Large intestine (tissue), 3 donors: Measurements from ENCODE around the gene HSBP1. TPM values are rescaled to one million over a fixed set of nuclear protein-coding genes. Genes with fewer than 3 reads are reported as not detected.
A peak's percentile ranks its signal among the peaks of the same experiment; 100 is the strongest.

Experiments used
- DNase-seq, 2 donors: peaks; one replicate each; pipeline versions ENCODE4 v3.0.0 to v3.0.0-alpha.2; 2013
- H3K27ac ChIP-seq: one replicate; pipeline ENCODE4 v1.5.1; 2013; ENCODE audit warnings: low read length
- H3K27me3 ChIP-seq: 2 replicates; pipeline ENCODE4 v1.6.1; 2013; ENCODE audit warnings: low read length; ENCODE audit not compliant: control insufficient read depth, insufficient read depth
- H3K36me3 ChIP-seq: 2 replicates; pipeline ENCODE4 v1.6.1; 2013; ENCODE audit warnings: low read length; ENCODE audit not compliant: control insufficient read depth, insufficient read depth
- H3K4me1 ChIP-seq: one replicate; pipeline ENCODE4 v1.6.1; 2013; ENCODE audit warnings: low read length; ENCODE audit not compliant: control insufficient read depth, insufficient read depth
- H3K4me3 ChIP-seq: one replicate; pipeline ENCODE4 v1.5.1; 2013; ENCODE audit warnings: low read length
- H3K9me3 ChIP-seq: one replicate; pipeline ENCODE4 v1.6.1; 2013; ENCODE audit warnings: mild to moderate bottlenecking, low read depth, low read length, moderate library complexity; ENCODE audit not compliant: control insufficient read depth
- WGBS: methylation state at CpG from one replicate; pipeline ENCODE4 v1.1.5; 2013; ENCODE audit warnings: low lambda C conversion rate; ENCODE audit not compliant: insufficient coverage; 5-methylcytosine and 5-hydroxymethylcytosine counted together
- polyA plus RNA-seq: library from polyadenylated mRNA; unstranded; fragments of 120-200 nt; gene quantifications from one replicate; pipeline ENCODE4 v1.2.1, GENCODE V29; 2013

The HSBP1 gene
- polyA plus RNA-seq, 1 donor = 127 TPM

- H3K4me1 ChIP-seq = peaks cover 5% of the 10 kb centered on the region
- H3K9me3 ChIP-seq = peaks cover 5% of the 10 kb centered on the region
- no peaks in the 10 kb centered on the region for H3K36me3 ChIP-seq
- H3K27me3 ChIP-seq = no peaks in the 10 kb centered on the region
- no peak for DNase-seq
- H3K4me3 ChIP-seq = no peak overlapping the region
- WGBS = no CpG with 5 or more reads among the region's 6 CpGs
- H3K27ac ChIP-seq = no peak overlapping the region
Observed at GRCh38 chr16:83849421-83849820, 41.6 kb downstream of the HSBP1 start.

GRCh38 chr16:83850947-83851346 is 43.2 kb downstream of the HSBP1 start:
- no peak overlapping the region for H3K4me3 ChIP-seq
- peaks cover 5% of the 10 kb centered on the region for H3K9me3 ChIP-seq
- peaks cover 5% of the 10 kb centered on the region for H3K4me1 ChIP-seq
- no peaks in the 10 kb centered on the region for H3K27me3 ChIP-seq
- no peak for DNase-seq
- WGBS = 100% methylated on average over 1 of the region's 5 CpGs
- H3K27ac ChIP-seq = no peak overlapping the region
- no peaks in the 10 kb centered on the region for H3K36me3 ChIP-seq

GRCh38 chr16:83851473-83851872 is 43.7 kb downstream of the HSBP1 start:
- DNase-seq = peak; percentile 82 to 87
- no peaks in the 10 kb centered on the region for H3K36me3 ChIP-seq
- peaks cover 5% of the 10 kb centered on the region for H3K4me1 ChIP-seq
- peak overlapping the region; percentile 13 for H3K27ac ChIP-seq
- no peaks in the 10 kb centered on the region for H3K27me3 ChIP-seq
- no CpG with 5 or more reads among the region's 4 CpGs for WGBS
- peaks cover 5% of the 10 kb centered on the region for H3K9me3 ChIP-seq
- no peak overlapping the region for H3K4me3 ChIP-seq

- peaks cover 5% of the 10 kb centered on the region for H3K4me1 ChIP-seq
- DNase-seq = no peak
- WGBS = 100% methylated on average over 1 of the region's 11 CpGs
- H3K27me3 ChIP-seq = no peaks in the 10 kb centered on the region
- peaks cover 5% of the 10 kb centered on the region for H3K9me3 ChIP-seq
- no peak overlapping the region for H3K4me3 ChIP-seq
- no peaks in the 10 kb centered on the region for H3K36me3 ChIP-seq
- no peak overlapping the region for H3K27ac ChIP-seq
Observed at GRCh38 chr16:83852774-83853173, 45.0 kb downstream of the HSBP1 start.

GRCh38 chr16:83853834-83854233 is 46.1 kb downstream of the HSBP1 start:
- WGBS = no CpG with 5 or more reads among the region's 8 CpGs
- no peaks in the 10 kb centered on the region for H3K27me3 ChIP-seq
- H3K27ac ChIP-seq = no peak overlapping the region
- no peak overlapping the region for H3K4me3 ChIP-seq
- peaks cover 5% of the 10 kb centered on the region for H3K4me1 ChIP-seq
- peaks cover 5% of the 10 kb centered on the region for H3K9me3 ChIP-seq
- H3K36me3 ChIP-seq = no peaks in the 10 kb centered on the region
- no peak for DNase-seq

GRCh38 chr16:83854420-83854819 is 46.6 kb downstream of the HSBP1 start:
- Histone ChIP-seq H3K27ac (no peak overlapping the region), H3K36me3 (no peaks in the 10 kb centered on the region), H3K9me3 (peaks cover 5% of the 10 kb centered on the region), H3K27me3 (no peaks in the 10 kb centered on the region), H3K4me1 (peaks cover 5% of the 10 kb centered on the region), H3K4me3 (no peak overlapping the region)
- WGBS = no CpG with 5 or more reads among the region's 9 CpGs
- no peak for DNase-seq

DNA sequence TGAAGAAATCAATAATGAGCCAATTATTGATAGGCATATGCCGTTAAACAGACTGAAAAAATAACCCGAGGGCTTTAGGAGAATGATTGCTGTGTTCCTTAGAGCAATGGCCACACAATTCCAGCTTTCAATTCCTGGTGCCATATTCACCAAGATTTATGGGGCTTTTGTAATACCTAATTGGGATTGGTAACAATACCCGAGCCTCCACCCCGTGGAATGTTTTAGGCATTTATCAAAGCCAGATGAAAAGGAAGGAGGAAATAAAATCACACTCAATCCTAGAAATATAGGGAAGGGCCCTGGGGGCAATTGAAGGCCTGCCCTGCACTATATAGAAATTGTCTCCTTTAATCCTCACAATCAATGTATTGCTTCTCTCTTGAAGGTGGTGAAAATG is 49.0 kb downstream of the HSBP1 start:
- WGBS = no CpG with 5 or more reads among the region's 4 CpGs
- Histone ChIP-seq H3K36me3 (no peaks in the 10 kb centered on the region), H3K9me3 (peaks cover 5% of the 10 kb centered on the region), H3K27me3 (no peaks in the 10 kb centered on the region), H3K4me3 (no peak overlapping the region), H3K4me1 (no peaks in the 10 kb centered on the region), H3K27ac (no peak overlapping the region)
- DNase-seq = no peak

- no peak for DNase-seq
- Histone ChIP-seq H3K27me3 (no peaks in the 10 kb centered on the region), H3K36me3 (no peaks in the 10 kb centered on the region), H3K9me3 (no peaks in the 10 kb centered on the region), H3K4me1 (no peaks in the 10 kb centered on the region), H3K4me3 (no peak overlapping the region), H3K27ac (no peak overlapping the region)
- WGBS = no CpG with 5 or more reads among the region's 8 CpGs
Observed at GRCh38 chr16:83859265-83859664, 51.5 kb downstream of the HSBP1 start.

DNA sequence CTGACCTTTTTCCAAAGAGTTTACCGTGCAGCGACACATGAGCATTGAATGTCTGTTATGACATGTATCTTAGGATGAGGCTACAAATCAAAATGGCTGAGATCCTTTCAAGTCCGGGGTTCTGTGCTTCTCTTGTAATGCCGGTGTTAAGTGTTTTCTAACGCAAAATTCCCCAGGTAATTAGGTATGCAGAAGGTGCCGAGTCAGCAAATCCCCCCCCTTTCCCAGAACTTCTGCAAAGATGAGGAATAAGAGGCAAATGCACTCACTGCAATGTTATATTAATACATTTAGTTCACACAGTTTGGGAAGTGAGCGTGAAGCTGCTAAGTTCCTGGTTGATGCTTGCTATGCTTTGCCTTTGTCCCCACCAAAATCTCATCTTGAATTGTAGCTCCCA is 54.9 kb downstream of the HSBP1 start:
- Histone ChIP-seq H3K4me1 (no peaks in the 10 kb centered on the region), H3K4me3 (no peak overlapping the region), H3K36me3 (no peaks in the 10 kb centered on the region), H3K27me3 (no peaks in the 10 kb centered on the region), H3K27ac (no peak overlapping the region), H3K9me3 (no peaks in the 10 kb centered on the region)
- no peak for DNase-seq
- 81% methylated on average over 3 of the region's 7 CpGs for whole genome bisulfite sequencing

- Histone ChIP-seq H3K36me3 (no peaks in the 10 kb centered on the region), H3K4me1 (no peaks in the 10 kb centered on the region), H3K4me3 (no peak overlapping the region), H3K27ac (no peak overlapping the region), H3K27me3 (no peaks in the 10 kb centered on the region), H3K9me3 (no peaks in the 10 kb centered on the region)
- DNase-seq = no peak
- no CpG with 5 or more reads among the region's 1 CpG for WGBS
Observed at GRCh38 chr16:83863682-83864081, 55.9 kb downstream of the HSBP1 start.
